Osteoblast (primary cell): Measurements from ENCODE around the gene TRAM2. TPM values are rescaled to one million over a fixed set of nuclear protein-coding genes. Genes with fewer than 3 reads are reported as not detected.

Experiments
- DNase-seq: peaks from one replicate; pipeline ENCODE4 v3.0.0; 2011; ENCODE audit warnings: low spot score, mixed read lengths; ENCODE audit not compliant: insufficient read length; ENCODE audit errors: missing footprints
- H2AFZ ChIP-seq: 2 replicates; pipeline ENCODE4 v1.6.0; 2011; ENCODE audit warnings: mild to moderate bottlenecking, low read length
- H3K27ac ChIP-seq: 2 replicates; pipeline ENCODE4 v1.5.1; 2011; ENCODE audit warnings: mild to moderate bottlenecking, low read depth, low read length, moderate library complexity
- H3K27me3 ChIP-seq: 2 replicates; pipeline ENCODE4 v1.6.0; 2012; ENCODE audit warnings: mild to moderate bottlenecking, control low read depth, inconsistent platforms, low read length, moderate library complexity; ENCODE audit not compliant: insufficient read depth
- H3K36me3 ChIP-seq: 2 replicates; pipeline ENCODE4 v1.5.1; 2011; ENCODE audit warnings: mild to moderate bottlenecking, low read length, control low read depth, moderate library complexity; ENCODE audit not compliant: insufficient read depth
- H3K4me1 ChIP-seq: 2 replicates; pipeline ENCODE4 v1.5.1; 2011; ENCODE audit warnings: mild to moderate bottlenecking, low read length, control low read depth, moderate library complexity; ENCODE audit not compliant: insufficient read depth
- H3K4me2 ChIP-seq: 2 replicates; pipeline ENCODE4 v1.6.0; 2011; ENCODE audit warnings: mild to moderate bottlenecking, low read length; ENCODE audit not compliant: insufficient read depth
- H3K4me3 ChIP-seq: fragments of 200-600 bp; sonication (generic); 3 replicates; pipeline ENCODE4 v1.5.1; 2012; ENCODE audit warnings: mild to moderate bottlenecking, low read length, inconsistent platforms; ENCODE audit not compliant: insufficient read depth
- H3K79me2 ChIP-seq: 2 replicates; pipeline ENCODE4 v1.6.0; 2012; ENCODE audit warnings: mild to moderate bottlenecking, low read length, control low read depth, inconsistent platforms; ENCODE audit not compliant: insufficient read depth
- H3K9me3 ChIP-seq: 2 replicates; pipeline ENCODE4 v1.5.1; 2011; ENCODE audit warnings: low read depth, low read length, control low read depth
- H4K20me1 ChIP-seq: 2 replicates; pipeline ENCODE4 v1.6.0; 2012; ENCODE audit warnings: mild to moderate bottlenecking, low read length, control low read depth; ENCODE audit not compliant: insufficient read depth
- CTCF ChIP-seq: IDR thresholded peaks from 2 replicates; pipeline ENCODE4 v1.5.1; 2011; ENCODE audit warnings: mild to moderate bottlenecking, low read depth, low read length, moderate library complexity; ENCODE audit errors: extremely low read depth
- total RNA-seq: library from RNA; depleted of rRNA; stranded (reverse); fragments of >200 nt; gene quantifications from 2 replicates; pipeline ENCODE4 v1.2.3, GENCODE V29; 2012

The TRAM2 gene
- total RNA-seq, 1 donor, result 155 TPM

- Histone ChIP-seq H3K4me1 (peaks cover 58% of the 10 kb centered on the region), H3K36me3 (no peaks in the 10 kb centered on the region), H3K9me3 (no peaks in the 10 kb centered on the region), H3K4me3 (no peak overlapping the region), H3K27me3 (no peaks in the 10 kb centered on the region), H3K4me2 (no peak overlapping the region), H3K27ac (no peak overlapping the region), H3K79me2 (no peaks in the 10 kb centered on the region), H4K20me1 (no peaks in the 10 kb centered on the region), H2AFZ (no peak overlapping the region)
- TF ChIP-seq CTCF, result no peak
- no peak for DNase-seq
Measured at GRCh38 chr6:52591832-52592231, 15.0 kb upstream of the TRAM2 start.

DNA sequence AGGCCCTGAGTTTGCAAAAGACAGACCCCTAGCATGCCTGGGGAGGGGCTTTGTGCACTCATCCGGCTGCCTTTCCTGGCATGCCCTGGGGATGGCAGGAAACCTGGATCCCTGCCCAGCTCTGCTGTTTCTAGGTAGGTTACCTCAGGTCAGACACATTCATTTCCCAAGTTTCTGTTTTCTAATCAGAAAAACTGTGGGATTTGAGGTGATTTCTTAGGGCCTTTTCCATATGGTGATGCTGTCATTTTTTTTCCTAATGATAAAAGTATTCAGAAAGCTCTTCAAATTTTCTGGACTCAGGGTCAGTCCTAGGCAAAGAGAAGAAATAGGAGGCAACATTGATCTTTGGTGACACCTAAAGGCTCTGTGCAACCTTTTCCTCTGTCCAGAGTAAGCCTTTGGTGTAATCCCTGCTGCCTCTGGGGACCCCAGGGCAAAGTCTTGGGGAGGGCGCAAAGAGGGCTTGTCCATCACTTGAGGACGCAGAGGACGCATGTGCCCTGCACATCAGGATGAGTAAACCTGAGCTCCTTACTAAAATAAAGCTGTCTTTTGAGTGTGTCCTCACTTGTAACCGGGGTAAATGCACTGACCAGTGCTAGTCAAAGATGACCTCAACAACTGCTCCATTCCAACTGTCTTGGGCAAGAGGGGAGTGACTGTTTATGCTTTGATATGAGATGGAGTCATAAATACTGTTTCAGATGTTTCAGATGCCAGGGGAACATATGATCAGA is 13.5 kb upstream of the TRAM2 start:
- peaks cover 42% of the 10 kb centered on the region for H3K4me1 ChIP-seq
- no peaks in the 10 kb centered on the region for H3K9me3 ChIP-seq
- H3K79me2 ChIP-seq, result no peaks in the 10 kb centered on the region
- H3K36me3 ChIP-seq, result no peaks in the 10 kb centered on the region
- H4K20me1 ChIP-seq, result no peaks in the 10 kb centered on the region
- peak overlapping the region; percentile 69 for H3K27ac ChIP-seq
- no peak for TF ChIP-seq CTCF
- H3K4me2 ChIP-seq, result peak overlapping the region; percentile 28
- H3K4me3 ChIP-seq, result no peak overlapping the region
- H3K27me3 ChIP-seq, result no peaks in the 10 kb centered on the region
- DNase-seq, result peak; percentile 85
- H2AFZ ChIP-seq, result no peak overlapping the region

- TF ChIP-seq CTCF, result no peak
- H3K36me3 ChIP-seq, result no peaks in the 10 kb centered on the region
- no peaks in the 10 kb centered on the region for H4K20me1 ChIP-seq
- no peak overlapping the region for H3K4me3 ChIP-seq
- H3K4me2 ChIP-seq, result no peak overlapping the region
- no peaks in the 10 kb centered on the region for H3K9me3 ChIP-seq
- H3K27me3 ChIP-seq, result no peaks in the 10 kb centered on the region
- no peaks in the 10 kb centered on the region for H3K79me2 ChIP-seq
- peaks cover 29% of the 10 kb centered on the region for H3K4me1 ChIP-seq
- peak overlapping the region; percentile 53 for H2AFZ ChIP-seq
- no peak for DNase-seq
- H3K27ac ChIP-seq, result peak overlapping the region; percentile 43
Measured at GRCh38 chr6:52588710-52589091, 11.8 kb upstream of the TRAM2 start.

DNA sequence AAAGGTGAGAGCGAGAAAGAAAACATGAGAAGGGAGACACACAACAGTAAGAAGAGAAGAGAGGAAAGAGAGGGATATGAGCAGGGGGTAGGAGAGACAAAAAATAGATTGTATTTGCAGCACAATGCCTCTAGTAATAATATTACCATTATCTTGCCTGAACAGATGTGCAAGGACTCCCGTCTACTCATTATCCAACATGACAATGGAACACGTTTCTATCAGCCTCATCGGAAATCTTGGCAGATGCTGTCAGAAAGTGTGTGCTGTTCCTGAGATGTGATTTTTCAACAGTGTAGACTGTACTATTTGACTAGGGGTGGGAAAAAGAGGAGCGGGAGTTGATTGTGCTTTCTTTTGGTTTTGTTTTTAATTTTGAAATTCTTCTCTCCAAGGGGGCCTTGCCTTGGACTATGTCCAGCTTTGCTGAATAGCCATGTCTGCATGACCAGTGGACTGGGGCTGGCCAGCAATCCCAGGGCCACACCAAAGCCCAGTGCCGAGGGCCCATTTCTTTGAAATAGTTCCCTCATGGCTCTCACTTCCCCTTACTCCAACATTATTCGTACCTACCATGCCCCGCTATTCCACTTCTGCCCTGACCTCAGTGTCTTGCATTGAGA is 11.3 kb upstream of the TRAM2 start:
- no peaks in the 10 kb centered on the region for H3K36me3 ChIP-seq
- no peak for DNase-seq

More for the DNA sequence above, 11.3 kb upstream of the TRAM2 start:
- Histone ChIP-seq H3K9me3 (no peaks in the 10 kb centered on the region), H3K4me3 (no peak overlapping the region), H4K20me1 (no peaks in the 10 kb centered on the region), H2AFZ (no peak overlapping the region), H3K79me2 (no peaks in the 10 kb centered on the region), H3K27ac (peak overlapping the region; percentile 43), H3K4me1 (peaks cover 29% of the 10 kb centered on the region), H3K4me2 (no peak overlapping the region), H3K27me3 (no peaks in the 10 kb centered on the region)
- TF ChIP-seq CTCF, result no peak
